Activated T-helper 1 cell treated with anti-CD3 and anti-CD28 coated beads, Interleukin-2, amount 50 U/mL, for 16 hours (primary cell): ENCODE results near the gene RBM5.

Source experiments
- DNase-seq, 2 donors: peaks; one replicate each; pipeline ENCODE4 v3.0.0-alpha.2; 2020; ENCODE audit warnings: low read depth in 1 of 2, low spot score in 1 of 2

RBM5 gene

DNA sequence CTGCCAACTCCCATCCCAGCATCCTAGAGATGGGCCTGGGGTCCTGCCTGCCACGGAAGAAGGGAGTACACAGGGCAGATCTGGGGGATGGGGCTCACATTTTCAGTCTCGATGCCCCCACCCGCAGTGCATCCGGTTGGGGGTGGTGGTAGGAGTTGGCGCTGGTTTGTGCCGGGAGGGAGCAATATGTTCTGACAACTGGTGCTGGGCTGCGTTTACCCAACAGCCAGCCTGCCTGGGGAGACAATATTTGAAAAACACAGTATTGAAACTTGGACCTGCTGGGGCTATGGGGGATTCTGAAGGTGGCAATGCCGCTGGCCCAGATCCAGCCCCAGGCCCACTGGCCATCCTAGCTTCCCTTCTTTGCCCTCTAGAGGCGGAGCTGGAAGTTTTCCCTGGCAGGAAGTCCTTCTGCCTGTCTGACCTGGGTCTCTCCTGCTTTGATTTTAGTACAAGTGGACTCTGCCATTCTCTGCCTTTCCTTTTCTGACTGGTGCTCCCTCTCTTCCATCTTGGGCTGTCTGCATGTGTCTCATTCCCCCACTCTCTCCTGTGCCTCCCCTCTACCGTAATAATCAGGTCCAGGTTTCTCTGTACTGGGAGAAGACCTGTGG lies 69.9 kb downstream of the RBM5 start:
- DNase-seq = no peak

DNA sequence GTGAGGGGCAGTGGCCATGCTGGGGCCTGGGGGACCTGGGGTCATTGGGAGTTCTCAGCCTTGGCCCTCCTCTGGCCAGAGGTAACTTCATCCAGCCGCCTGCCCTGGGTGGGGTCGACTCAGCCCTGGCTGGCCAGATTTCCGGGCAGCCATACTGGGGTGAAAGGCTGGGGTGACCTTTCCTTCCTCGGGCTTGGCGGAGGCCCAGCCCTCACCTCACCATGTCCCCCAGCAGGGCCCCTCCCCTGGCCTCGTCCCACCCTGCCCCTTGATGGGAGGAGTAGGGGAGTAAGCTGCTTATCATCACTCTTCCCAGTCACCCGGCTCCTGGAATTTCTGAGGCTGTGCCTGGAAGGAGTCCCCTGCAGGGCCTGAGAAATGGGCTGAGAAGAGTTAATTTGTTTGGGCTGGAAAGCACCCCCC lies 71.9 kb downstream of the RBM5 start:
- DNase-seq = no peak

DNA sequence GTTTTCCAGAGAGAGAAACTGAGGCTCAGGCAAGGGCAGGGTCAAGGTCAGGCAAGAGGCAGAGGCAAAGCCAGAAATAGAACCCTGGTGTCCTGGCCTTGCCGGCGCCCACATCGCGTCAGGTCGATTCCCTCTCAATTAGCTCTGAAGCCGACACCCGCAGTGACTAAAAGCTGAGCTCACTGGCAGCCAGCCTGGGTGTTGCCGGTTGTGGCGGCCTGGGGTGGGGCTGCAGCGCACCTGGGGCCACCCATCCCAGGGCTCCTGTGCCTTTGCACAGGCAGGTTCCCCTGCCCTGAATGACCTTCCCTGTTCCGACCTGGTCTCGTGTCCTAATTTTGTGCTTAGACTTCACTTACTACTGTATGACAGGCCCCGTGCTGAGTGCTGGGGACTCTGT lies 72.6 kb downstream of the RBM5 start:
- no peak for DNase-seq

DNA sequence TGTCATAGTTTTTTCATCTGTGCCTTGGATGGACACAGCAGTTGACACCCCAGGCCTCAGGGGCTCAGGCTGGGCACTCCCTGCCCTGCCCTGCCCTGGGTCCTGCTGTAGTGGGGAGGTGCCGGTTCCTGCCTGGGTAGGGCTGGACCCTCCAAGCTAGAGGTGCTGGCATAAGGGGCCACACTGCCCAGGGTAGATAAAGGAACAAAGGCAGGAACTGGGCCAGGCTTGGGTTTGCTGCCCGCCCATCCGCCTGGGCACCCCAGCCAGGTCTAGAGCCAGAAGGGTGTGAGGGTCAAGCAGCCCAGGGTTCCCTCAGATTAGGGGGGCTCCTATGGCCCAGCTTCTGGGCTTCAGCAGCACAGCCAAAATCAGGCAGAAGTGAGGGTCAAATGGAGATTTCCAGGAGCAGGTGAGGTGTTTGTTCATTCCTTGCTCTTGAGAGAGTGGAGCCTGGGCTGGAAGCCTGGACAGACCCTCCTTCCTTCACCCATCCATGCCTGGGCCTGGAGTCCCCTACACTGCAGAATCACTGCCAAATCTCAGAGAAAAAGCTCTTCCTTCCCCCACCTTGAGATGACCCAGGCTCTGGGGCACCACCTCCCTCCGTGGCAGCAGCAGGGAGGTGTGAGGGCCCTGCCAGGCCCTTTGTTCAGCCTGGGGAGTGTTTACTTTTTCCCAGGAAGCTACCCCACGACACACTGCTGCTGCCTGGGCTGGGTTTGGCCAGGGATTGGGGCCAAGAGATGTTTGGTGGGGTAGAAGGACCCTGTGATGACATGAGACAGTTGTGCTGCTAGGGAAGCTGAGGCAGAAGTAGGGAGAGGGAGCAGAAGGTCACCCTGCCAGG lies 73.5 kb downstream of the RBM5 start:
- DNase-seq = no peak

DNA sequence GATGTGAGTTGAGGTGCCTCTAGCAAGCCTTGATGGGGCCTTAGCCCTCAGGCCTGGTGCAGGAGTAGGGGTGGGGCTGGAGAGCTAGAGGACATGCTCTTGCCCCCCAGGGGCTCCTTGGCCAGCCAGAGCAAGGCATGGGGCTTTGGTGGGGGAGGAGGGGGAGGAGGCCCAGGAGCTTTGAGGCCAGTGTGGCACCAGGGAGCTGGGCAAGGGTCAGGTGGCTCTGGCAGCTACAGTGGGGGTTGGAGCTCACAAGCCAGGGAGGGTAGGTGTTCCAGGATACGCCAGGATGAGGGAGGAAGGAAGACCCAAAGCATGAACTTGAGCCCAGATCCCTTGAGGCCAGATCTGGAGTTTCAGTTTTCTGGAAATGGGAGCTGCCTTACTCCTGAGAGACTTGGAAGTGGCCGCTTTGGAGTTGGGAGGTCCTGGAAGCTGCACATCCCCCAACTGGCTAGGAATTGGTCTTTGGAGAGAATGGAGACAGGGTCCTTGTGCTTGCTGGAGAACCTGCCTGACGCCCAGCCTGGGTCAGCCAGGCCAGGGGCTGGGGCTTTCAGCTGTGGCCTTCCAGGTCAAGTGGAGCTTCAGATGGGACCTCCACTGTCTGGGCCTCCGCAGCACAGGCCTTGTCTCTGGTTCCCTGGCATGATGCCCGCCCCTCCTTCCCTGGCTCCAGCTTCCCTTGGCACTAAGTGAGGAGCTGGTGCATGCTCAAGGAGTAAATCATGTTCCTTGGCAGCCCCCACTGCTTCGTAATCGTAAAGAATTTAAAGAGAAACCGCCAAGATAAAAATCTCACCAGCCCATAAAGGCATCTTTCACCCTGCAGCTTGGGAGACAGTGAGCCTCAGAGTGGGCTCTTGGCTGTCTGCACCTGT lies 75.1 kb downstream of the RBM5 start:
- no peak for DNase-seq

DNA sequence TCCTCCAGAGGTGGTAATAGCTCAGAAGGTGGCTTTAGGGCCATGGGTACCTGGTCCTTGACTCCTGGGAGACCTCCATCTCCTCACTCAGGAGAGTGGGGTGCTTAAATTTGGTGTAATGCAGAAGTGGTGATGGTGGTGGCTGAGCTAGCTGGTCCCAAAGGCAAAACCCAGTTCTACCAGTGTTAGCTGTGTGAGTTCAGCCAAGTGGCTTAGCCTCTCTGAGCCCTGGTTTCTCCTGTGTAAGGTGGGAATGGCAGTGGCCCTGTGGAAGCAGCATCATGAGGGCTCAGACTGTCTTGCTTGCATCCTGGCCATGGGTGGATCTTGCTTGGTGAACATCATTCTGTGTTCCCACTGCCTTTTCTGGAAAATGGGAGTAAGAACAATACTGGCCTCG lies 75.8 kb downstream of the RBM5 start:
- DNase-seq = no peak

DNA sequence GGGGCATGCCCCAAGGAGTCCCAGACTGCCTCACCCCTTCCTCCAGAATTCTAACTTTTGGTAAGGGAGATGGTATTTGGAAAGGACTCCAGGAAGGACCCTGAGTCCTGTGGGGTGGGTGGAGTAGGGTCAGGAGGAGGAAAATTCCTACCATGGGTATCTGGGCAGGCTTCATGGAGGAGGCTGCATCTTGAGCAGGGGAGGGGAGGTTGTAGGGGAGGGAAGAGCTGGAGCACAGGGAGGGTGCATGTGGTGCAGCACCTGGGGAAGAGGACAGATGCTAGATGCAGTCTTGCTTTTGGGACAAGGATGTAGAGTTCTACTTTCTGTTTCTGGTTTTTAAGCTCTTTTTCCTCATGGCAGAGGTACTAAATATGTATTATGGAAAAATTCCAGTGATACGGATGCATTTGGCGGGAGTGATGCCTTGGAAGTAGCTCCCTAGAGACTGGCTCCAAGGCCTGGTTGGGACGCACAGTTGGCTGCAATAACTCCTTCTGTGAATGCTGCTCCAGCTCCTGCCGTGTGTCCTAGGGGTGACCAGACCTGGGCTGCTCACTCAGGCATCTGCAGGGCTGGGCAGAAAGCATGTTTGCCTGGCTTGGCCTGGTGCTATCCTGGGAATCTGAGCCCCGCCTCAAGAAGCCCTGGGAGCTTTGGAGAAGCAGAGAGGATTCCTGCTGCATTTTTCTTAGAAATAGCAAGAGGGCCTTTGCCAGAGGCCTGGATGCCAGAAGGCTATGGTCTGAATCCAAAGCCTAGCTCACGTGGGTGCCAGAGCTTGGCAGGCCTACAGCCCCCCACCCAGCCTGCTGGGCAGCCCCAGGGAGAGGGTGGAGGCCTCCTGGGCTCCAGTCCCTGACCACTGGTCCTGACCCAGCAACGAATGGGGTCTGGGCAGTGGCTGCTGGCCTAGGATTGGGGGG lies 76.5 kb downstream of the RBM5 start:
- no peak for DNase-seq

DNA sequence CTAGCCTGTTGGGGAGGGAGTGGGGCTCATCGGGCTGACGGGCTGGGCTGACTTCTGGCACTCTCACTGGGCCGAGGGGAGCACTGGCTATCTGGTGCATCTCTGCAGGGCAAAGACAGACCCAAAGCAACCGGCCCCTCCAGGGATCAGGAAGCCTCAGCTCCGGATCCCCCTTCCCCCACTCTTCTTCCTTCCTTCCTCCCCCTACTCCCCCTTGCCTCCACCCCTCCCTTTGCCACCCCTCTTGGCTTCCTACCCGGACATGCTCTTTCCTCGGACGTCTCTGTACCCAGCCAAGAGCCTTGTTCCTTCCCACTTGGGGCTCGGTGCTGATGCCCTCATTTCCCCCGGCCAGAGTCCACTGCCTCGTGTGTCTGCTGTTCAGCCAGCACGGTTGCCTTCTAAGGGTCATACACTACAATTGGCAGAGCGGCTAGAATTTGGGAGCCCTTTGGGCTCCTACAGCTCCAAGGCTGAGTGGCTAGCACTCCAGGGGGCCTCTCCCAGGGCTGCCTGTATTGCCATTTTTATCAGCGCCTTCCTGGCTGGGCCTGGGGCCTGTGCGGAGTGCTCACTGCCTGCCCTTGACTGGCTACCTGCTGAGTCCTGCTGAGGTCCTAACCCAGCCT lies 77.3 kb downstream of the RBM5 start:
- no peak for DNase-seq

DNA sequence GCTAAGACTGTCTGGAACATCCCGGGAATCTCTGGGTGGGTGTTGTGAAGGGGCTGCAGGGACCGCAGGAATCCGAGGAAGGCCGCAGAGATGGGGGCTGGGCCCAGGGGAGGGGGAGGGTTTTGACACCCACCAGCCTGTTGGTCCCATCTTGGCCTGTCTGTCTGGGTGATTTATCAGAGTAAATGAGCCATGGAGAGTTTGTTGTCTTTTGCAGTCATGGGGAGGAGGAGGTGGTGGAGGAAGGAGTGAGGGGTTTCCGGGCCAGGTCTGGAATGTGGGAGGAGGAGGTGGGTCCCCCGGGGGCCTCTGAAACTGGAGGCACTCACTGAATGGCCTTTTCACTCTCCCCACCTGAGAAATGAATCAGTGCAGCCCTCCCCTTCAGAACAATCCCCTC lies 77.9 kb downstream of the RBM5 start:
- DNase-seq = no peak

DNA sequence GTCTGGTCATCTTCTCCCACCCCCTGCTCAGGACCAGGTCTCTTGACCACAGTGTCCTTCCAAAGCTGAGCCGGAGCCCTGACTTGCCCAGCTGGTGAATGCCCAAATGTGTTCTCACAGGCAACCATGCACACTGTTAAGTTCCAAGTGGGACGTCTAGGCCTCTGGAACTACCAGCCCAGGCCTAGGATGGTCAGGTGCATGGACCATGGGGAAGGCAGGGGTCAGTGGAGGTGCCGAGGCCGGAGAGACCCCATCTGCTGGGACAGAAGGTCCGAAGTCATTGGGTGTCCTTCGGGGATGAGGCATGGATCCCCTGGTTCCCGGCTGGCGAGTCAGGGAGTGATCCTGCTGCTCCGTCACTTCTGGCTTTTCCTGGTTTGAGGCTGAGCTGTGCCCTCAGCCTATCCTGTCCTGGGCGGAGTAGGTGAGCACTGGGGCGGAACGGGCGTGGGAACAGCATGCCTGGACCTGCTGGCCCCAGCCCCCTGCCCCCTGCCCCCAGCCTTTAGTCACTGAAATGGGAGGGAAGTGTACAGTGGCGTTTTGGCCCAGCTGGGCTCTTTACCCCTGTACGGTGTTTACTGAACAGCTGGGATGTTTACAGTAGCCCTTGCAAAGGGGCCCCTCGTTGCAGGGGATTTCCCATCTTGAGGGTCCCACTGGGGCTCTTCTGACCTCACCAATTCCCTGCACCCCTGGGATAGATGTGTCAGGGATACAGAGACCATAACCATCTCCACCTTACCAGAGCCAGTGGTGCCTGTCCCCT lies 78.5 kb downstream of the RBM5 start:
- DNase-seq = no peak

DNA sequence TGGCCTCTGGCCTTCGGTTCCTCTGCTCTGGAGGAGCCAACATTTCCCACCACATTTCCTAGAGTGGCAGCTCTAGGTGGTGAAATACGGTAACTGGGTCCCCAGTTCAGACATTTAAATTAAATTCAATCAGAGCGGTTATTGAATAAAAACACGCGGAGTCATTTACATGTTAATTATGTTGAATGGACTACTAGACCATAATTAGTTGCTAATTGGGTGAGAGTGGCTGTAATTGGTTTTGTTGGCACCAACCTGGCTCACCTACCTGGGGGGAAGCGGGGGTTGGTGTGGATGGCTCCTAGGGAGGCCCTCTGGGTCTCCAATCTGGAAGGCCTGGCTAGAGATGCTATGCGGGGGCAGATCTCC lies 79.1 kb downstream of the RBM5 start:
- no peak for DNase-seq

DNA sequence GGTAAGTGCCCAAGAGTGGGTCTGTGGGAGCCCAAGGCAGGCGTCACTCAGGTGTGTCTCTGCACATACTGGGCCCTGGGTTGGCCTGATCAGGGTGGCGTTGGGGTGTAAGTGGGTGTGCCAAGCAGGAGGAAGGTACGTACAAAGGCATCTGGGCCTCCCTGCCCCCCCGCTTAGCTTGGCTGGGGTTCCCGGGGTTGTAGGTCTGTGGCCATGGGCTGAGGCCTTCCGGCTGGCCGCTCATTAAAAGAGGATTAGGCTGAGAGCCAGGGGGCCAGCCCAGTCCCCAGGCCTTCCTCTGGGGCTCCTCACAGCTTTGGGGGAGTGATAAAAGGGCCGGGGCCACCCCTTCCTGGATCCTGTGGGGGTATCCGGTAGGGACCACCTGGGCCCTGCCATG lies 79.7 kb downstream of the RBM5 start:
- DNase-seq = no peak
